GM12892 (cell line): Measurements from ENCODE around the gene SLAMF1.

ENCODE experiments used
- POLR2A ChIP-seq: IDR thresholded peaks from 2 replicates; pipeline ENCODE4 v1.6.1; 2011; ENCODE audit warnings: low read depth, low read length, control low read depth
- TAF1 ChIP-seq: IDR thresholded peaks from 2 replicates; pipeline ENCODE4 v1.6.1; 2011; ENCODE audit warnings: low read depth, mild to moderate bottlenecking, control low read depth, low read length, borderline replicate concordance

- TF ChIP-seq POLR2A (no peak), TAF1 (no peak)
These were observed 25.0 kb upstream of the SLAMF1 start for GRCh38 chr1:160671603-160672517.
